HG02759 (cell line): ENCODE results near the gene EHBP1.

Experiments
- ATAC-seq: cut with Tn5 transposase; IDR thresholded peaks from one replicate; pipeline ENCODE4 v1.9.1; 2021; ENCODE audit warnings: mild to moderate bottlenecking, moderate library complexity; ENCODE audit not compliant: unreplicated experiment

The EHBP1 gene

DNA sequence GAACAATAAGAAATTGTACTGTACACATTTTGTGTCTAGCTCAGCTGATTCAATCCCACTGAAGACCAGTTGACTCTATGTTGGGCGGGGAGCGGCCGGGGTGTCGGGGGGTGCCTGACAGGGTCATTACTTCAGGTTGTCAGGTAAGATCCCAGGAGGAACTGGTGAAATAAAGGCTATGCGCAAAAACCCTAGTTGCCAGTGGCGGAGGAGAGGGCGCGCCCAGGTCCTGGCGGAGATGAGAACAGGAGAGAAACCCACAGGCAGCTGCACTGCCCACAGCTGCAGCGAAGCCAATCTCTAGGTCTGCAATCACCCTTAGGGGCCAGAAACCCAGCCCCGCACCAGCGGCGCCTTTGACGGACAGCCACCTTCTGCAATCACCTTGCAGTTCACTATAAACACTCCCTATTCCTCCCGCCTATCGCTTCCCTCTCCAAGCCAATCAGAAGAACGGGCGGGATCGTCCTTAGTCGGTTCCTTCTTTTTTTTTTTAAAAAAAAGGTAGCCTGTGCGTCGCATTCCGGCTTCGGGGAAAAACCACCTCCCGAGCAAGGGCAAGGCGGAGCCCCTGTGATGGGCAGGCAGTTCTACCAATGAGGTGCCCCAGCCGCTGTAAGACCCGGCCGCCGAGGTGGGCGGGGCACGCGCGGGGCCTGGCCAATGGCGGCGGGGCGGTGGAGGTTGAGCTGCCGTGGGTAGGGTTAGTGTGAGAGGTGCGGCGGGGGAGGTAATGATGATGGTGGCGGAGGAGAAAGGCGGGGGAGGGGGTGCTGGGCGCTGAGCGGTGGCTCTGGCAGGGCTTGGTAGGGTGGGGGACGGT lies at the start of gene EHBP1:
Gene EHBP1 (plus strand): TSS at position 707 of the 823 bp plus-strand sequence. CDS start 1,479 bp downstream, outside the sequence.
- peak; percentile 96 for ATAC-seq

DNA sequence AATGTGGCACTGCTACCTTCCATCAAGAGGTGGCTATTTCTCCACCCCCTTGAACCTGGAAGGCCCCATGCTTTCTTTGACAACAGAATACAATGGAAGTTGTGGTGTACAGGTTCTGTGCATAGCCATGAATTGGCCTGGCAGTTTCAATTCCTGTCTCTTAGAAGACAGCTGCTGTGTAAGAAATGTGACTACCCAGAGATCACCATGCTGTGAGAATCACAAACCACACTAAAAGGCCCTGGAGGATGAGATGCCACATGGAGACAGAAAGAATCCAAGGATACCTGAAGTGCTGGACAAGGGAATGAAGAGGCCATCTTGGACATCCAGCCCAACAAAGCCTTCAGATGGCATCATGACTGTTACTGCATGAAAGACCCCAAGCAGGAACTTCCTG lies 47.7 kb upstream of the EHBP1 start:
- peak; percentile 50 for ATAC-seq

DNA sequence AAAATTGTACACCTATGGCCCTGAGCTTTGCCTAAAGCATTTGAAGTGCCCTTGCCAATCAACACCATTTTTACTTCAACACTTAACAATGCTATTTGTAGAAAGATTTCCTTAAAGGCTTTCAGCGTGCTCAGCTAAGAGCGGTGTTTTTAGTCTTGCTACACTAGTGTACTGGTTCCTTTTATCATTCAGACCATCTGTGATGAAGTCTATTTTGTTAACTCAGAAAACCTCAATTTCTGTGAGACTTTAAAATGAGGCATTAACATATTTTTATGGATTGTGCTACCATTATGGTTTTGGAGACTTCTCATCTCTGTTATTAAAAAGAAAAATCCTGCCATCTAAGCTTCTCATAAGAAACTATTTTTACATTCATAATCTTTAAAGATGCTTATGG lies 46.6 kb upstream of the EHBP1 start:
- no peak for ATAC-seq

DNA sequence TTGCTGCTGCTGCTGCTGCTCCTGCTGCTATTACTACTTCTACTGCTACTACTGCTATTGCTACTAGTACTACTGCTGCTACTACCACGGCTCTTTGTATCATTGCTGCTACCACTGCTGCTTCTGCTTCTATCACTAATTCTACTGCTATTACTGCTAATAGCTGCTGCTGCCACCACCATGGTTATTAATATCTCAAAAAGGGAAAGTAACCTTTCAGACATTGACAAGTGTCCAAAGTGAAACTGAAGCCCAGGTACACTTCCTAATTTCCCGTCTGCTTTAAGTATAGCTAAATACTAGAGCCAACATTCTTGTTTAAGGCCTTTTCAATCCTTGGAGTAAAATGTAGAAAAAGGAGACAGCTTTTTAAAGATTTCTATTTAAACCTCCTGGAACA lies 45.4 kb upstream of the EHBP1 start:
- ATAC-seq: peak; percentile 76

DNA sequence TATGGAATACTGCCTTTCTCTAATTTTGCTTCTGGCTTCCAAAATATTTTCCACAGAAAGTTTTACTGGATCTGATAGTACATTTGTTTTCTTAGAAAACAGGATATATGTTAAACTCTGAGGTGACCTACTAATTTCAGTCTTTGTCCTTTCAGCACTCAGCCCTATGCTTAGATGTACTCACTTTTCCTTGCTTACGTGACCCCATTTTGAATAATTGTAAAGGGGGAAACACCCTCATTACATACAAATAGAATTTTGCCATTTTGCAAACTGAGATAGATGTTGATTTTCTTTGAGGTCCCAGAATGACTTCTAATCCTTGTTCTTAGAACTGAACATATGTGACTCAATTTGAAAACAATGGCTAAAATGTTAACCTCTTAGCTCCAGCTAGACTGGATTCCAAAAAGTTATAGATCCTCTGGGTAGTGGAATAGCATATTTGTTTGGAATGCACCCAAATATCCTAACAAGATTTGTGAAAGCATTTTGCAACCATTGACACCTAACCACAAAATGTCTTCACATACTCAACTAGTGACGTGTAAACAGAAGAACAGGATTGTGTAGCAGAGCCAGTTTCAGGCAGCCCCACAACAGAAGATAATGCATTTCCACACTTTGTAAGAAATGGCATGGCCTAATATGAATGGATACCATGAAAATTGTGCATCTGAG lies 44.8 kb upstream of the EHBP1 start:
- ATAC-seq: no peak

DNA sequence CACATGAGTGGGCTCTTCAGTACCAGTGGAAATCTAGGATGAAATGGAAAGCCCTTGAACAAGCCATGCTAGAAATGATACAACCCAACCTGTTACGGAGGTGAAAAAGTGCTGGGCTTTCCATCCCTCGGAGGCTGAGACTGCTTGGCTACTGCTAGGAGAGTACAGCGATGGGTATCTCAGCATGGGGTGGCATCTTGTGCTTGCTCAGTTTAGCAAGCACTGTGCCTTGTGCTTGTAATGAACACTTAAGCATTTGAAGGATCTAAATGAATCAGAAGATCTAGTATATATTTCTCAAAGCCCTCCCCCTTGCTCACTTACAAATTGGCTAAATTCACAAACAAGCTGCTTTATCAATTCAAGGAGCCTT lies 44.3 kb upstream of the EHBP1 start:
- no peak for ATAC-seq

DNA sequence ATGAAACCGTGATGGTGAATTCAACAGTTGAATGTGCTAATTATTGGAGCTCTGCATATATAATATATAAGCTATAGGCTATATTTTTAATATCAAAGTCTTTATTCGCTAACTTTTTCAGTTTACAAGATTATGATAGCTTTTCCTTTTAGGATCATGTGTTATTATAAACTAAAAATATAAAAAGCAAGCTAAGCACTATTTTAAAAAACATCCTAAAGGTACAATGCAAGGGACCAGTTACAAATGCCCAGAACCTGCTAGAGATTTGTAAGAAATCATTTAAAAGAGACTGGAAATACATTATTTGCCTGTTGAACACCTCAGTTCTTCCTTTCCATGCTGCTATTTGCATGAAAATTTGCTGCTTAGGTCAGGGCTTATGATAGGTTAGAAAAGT lies 43.4 kb upstream of the EHBP1 start:
- no peak for ATAC-seq

DNA sequence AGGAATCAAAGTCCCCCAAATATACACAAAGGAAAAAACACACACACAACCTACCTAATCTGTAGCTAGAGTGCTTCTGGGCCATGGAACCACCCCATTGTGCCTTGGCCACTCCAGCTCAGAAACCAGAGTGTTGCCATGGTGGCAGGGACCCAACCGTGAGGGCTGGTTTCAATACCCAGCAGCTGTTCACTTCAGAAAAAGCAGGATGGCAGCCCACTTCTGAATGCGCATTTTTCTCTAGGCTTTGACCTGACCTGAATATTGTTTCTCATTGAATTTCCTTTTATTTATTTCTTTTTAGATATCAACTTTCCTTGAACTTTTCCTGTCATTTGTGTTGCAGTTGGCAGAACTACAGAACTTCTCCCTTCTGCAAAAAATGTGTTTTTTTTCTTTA lies 43.0 kb upstream of the EHBP1 start:
- no peak for ATAC-seq

DNA sequence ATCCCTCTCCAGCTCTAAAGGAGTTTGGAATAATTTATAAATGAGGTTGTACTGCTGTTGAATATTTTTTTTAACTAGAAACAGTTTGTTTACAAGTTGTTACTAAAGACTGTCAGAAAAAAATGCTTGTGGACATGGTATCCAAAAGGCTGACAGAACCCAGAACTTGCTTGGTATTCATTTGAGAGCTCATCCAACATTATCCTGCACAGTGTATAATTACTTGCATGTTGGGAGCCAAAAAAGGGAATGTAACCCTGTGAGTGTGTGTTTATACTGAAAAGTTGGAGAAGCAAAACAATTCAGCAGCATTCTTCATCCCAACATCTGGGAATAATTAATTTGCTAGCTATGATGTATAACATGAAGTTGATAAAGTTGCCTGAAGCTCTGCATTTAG lies 42.1 kb upstream of the EHBP1 start:
- ATAC-seq: no peak

DNA sequence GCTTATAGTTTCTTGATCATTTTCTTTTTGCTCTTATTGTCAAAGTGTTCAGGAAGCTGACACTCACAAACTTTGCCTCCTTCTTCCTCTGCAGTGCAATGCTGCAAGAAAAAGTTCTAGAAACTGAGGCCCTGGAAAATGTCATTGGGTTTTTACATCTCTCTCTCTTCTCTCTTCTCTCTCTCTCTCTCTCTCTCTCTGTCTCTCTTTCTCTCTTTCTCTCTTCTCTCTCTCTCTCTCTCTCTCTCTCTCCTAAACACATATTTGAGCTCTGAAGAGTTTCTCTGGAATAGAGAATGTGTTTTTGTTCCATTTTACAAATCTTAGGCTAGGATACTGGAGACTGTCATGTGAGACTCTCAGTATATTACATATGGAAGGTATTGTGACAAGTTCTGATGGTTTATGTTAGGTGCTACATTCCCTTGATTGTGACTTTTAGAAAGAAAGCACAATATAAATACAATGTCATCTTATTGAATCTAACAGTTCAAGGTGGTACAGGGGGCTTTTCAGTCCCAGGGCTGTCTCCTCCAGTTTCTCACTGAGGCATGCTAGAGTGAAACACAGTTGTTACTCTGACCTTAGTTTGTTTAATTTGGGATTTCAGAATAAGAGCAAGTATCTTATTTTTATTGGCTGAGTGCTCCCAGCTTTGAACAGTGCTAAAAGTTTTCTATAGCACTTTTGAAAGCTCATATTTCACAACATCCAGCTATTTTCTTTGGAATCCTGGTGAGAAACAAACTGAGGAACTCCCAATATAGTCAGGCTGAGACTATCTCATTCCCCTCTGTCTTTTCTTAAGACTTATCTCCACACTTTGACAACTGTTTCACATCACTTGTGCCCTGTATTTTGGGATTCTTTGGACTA lies 41.4 kb upstream of the EHBP1 start:
- no peak for ATAC-seq

DNA sequence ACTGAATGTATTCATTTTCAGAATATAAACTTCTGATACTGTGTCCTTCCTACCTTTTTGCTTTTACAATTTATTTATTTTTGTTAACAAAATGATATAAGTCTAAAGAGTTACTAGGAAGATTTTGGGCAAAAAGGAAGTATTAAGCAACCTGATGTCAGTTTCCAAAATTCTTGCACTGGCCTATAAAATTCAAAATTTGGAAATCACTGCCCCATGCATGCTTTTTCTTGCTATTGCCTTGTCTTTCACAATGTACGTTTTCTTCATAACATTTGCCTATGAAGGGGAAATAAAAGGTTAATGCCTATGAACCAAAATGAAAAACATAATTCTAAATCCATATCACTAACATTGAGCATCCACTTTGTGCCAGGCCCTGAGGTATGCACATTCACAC lies 40.1 kb upstream of the EHBP1 start:
- no peak for ATAC-seq

DNA sequence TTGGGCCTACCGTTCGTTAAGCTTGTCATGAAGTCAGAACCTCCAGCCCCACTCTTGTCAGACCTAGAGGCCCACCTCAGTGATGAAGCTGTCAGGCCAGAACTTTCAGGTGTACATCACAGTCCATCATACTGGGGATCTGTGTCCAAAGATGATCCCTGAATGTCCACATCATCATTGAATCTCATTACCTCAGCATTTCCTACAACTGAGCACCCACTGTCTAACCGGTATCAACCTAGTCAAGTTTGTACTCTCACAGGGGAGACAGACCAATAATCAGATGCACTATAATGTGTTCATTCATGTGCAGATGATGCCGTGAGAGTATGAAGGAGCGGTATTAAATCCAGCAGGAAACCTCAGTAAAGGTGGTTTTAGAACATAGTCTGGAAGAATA lies 36.3 kb upstream of the EHBP1 start:
- ATAC-seq: no peak

DNA sequence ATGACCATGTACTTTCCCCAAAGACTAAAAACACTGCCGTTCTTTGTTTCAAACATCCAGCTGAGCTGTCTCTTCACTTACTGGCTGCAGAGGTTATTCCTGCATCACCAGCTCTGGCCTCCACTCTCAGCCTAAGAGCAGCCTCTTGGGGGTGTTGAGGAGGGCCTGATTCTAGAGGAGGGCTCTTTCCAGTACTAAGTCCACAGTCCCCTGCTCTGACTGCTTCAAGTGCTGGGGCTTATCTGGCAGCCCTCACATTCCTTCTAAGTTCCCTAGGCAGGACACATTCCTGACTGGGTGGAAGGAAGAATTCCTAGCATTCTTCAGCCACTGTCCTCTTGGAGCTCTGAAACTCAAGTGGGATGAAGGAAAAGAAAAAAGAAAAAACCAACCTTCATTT lies 32.9 kb upstream of the EHBP1 start:
- no peak for ATAC-seq

DNA sequence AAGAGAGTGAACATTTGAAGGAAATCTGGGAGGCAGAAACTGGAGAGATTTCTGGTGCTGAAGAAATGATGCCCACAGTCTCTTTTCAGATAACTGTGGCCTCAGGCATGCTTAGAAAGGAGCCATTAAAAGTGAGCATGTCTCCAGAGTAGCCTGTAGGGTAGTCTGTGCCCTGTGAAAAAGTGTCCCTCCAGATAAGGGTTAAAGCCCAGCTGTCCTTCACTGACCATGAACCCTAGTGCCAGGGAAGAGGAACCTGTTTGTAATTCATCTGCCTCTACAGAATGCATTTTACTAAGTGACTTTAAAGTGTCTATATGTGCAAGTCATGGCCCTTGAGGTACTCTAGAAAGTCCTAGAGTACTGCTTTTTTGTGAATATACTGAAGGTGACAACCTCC lies 30.5 kb upstream of the EHBP1 start:
- no peak for ATAC-seq

DNA sequence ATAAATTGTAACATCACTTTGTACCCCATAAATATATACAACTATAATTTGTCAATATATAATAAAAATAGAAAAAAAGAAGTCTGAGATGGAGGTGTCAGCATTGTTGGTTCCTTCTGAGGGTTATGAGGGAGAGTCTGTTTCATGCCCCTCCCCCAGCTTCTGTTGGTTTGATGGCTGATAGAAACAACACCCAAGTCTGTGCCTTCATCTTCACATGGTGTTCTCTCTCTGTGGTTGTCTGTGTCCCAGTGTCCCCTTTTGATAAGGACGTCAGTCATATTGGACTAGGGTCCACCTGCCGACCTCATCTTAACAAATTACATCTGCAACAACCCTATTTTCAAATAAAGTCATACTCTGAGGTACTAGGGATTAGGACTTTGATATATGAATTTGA lies 20.3 kb upstream of the EHBP1 start:
- ATAC-seq: no peak

DNA sequence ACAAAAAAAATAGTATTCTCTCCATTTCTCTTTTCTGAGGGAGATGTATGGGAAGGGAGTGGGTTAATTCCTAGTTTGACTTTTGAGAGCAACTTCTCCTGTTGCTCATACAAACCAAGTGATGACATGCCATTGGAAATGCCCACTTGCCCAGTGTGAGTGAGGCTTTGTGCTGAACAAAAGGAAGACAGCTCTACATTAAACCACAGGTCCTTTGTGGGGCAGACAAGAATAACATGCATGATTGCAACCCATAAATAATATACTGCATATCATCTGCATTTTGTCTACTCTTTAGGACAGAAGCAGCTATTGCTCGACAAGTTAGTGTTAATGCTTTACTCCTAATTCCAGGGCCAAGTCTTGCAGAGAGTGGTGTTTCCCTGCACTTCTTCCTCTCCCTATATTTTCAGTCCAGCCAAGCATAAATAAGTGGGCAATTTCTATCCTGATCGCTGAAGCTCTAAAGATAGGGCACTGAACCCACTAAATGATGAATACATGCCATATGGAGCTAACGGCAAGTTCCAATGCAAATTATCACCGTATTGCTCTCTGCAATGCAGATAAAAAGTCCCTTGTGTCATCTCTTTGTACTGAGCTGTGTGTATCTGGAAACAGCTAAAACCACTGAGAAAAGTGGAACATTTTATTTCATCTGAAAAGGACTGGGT lies 19.4 kb upstream of the EHBP1 start:
- no peak for ATAC-seq

DNA sequence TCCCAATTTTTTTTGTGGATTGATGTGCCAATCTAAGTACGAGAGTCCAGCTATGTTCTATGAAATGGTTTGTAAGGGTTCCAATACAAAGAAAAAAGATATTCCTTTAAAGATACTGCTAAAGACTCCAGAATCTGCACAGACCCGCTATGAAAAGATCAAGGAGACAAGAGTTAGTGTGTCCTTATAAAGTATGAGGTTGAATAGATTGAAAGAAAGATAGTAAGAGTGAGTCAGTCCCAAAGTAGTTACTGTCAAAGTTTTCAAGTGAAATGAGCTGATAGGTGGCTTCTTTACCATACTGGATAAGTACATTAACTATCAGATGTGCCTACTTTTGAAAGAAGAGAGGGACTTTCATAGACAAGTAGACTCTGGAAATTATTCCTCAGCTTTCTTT lies 17.9 kb upstream of the EHBP1 start:
- ATAC-seq: no peak

DNA sequence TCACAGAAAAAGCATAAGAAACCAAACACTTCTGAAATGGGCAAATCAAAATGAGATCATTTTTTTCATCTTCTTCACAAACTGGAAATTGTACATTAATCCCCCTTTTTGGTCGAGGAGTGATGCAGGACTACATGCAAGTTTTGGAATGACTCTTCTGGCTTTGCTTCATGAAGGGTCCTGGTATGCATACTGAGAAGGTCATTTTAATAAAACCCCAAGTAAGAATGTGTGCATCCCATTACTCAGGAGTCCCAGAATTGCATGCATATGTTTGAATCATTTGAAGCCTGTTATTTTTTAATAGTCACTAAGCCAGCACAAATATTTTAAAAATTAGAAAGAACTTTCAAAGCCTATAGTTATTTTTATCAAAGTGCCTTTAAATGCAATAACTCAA lies 16.7 kb upstream of the EHBP1 start:
- ATAC-seq: no peak

DNA sequence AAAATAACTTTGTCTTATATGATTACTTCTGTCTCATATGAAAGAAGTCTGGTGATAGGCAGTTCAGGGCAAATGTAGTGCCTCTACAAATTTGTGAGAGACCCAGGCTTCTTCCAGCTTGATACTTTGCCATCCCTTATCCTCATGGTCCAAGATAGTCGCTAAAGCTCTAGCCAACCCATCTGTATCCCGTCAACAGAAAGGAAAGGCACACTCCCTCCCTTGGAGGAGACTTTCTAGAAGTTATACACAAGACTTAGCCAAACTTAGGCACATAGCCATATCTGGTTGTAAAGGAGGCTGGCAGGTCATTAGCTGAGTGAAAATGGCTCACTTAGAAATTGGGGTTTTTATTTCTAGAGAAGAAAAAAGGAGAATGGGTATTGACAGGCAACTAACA lies 14.3 kb upstream of the EHBP1 start:
- no peak for ATAC-seq

DNA sequence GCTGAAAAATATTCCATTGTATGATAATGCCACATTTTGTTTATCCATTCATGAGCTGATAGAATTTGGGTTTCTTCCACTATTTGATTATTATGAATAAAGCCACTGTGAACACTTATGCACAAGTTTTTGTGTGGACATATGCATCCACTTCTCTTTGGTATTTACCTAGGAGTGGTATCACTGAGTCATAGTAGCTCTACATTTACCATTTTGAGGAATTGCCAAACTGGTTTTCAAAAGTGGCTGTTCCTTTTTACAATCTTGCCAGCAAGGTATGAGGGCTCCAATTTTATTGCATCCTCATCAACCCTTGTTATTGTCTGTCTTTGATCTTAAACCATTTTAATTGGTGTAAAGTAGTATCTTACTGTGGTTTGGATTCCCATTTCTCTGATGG lies 13.3 kb upstream of the EHBP1 start:
- no peak for ATAC-seq

DNA sequence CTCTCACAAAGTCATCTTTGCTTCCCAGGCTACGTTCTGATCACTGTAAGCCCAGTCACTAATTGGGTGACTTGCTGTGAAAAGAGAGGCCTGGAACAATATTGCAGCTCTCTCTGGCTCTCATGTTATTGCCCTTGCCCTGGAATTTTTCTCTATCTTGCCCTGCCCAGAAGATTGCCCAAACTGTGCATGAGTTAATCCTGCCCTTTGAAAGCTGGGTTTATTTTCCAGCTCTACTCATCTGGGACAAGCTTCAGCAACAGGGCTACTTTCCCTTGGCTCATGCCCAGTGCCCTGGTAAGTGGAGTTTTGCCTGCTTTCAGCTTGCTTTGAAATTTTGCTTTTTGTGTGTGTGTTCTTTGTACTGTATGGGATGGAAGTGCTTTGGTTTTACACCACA lies 6.9 kb upstream of the EHBP1 start:
- no peak for ATAC-seq
